ENCODE measurements around the gene PI4KA. TPM values are rescaled to one million over a fixed set of nuclear protein-coding genes. Genes with fewer than 3 reads are reported as not detected.
"Not testable (repeated sequence)": the region's sequence is repeated elsewhere in the genome, so short reads cannot be mapped to it uniquely, and the experiment has no call there.

Gene PI4KA
- total RNA-seq, 1 experiment from 2014 or later = 40.0 TPM

DNA sequence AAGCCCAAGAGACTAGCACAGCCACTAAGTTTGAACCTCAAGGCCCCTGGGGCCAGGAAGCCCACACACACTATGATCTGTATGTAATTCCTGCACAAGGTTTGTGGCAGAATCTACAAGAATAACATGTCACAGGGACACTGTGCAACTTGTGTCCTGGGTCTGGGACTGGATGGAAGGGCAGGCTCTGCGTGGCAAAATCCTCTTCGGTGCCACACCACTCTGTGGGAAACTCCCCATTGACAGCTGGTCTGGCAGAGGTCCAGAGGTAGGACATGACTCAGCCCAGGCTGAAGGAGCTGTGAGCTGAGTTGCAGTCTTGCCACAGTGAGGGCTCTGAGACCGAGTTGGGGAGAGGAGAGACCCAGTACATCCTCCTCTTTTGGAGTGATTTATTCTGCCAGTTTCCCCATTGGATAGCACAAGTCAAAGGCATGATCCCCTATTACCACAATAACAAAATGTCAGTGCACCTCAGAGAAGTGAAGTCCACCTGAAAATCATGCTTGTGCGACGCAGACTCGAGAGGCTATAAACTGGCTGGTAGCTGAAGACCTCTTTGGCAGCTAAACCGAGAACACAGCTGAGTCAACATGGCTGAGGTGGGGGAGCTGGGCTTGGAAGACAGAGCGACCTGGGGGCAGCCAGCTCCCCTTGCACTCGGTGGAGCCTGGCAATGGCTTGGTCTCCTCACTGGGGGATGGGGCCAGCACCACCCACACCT, 108.0 kb downstream of the PI4KA start:
- peak; percentile 93 for DNase-seq (ENCODE audit: low read depth)

DNA sequence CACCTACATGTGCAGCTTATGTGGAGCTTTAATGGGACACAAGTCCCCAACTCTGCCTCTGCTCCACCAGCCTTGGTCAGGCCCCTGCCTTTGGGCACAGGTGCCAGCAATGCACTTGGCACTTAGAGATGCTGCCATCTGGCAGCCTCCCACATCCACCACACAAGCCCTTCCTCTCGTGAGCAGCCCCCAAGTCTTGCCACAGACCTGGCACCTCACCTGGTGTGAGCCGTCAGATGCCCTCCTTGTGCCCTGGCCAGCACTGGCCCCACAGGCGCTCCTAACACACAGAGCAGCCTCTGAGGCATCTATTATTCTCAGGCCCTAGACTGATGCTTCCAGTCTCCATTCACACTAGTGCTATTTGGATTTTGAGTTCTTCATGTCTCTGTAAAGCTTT, 109.2 kb downstream of the PI4KA start:
- no peak for DNase-seq (ENCODE audit: low read depth)

DNA sequence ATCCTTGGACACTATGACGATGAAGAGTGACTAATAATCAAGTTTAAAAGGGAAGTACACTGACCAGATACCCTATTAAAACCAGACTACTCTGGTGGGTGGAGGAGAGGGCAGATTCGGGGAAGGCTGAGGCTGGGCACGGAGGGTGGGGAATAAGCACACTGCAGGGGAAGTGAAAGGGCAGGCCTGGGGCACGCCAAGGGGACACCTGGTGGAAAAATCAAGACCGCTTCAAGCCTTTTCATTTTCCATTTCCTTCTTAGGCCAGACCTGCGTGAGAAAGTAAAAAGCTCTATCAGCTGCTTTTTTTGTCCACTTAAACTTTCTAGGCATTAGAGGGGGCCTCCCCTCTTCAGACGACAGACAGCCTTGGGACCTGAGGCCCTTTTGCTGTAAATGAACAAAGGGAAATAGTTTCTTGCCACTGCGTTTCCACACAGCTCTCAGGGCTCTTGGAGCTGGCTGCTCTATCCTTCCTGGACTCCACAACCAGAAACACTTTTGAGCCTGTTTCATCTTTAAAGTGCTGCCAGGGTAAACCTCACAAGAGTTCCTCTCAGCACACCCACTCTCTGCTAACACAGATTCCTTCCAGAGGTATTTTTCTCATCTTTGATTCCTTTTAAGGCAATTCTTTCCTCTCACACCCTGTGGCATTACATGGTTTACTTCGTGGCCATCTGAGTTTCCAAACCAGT, 109.7 kb downstream of the PI4KA start:
- DNase-seq (ENCODE audit: low read depth) = no peak

DNA sequence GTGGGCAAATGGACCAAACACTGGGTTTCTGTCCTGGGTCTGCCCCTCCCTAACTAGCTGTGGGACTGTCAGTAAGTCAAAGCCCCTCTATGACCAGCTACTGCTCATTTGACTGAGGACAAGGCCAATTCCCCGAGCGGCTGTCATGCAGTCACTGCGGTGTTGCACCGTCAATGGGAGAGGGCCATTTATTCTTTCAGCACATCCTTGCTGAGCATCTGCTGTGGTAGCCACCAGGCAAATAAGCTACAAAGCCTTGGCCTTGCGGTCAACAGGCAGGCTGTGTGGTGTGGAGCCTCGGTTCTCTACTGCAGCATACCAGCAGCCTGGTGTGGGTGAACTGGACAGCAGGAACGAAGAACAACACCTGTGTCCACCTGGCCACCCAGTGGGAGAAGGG, 110.5 kb downstream of the PI4KA start:
- no peak for DNase-seq (ENCODE audit: low read depth)

DNA sequence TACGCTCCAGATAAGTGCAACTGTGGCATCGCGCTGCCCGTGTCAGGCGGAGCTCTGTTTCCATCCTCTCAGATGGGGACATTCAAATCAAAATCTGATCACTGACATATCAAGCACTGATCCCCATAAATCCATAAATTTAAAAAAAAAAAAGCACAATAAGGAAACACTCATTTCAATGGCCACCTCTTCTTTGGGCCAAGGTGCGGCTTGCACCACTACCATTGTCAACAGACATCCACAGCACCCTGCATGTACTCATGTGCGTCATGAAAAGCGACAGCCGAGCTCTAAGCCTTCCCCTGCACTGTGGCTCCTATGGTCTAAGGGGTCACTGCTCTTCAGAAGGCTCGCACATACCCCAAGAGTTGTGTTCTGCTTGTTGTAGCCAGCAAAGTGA, 111.4 kb downstream of the PI4KA start:
- no peak for DNase-seq (ENCODE audit: low read depth)

DNA sequence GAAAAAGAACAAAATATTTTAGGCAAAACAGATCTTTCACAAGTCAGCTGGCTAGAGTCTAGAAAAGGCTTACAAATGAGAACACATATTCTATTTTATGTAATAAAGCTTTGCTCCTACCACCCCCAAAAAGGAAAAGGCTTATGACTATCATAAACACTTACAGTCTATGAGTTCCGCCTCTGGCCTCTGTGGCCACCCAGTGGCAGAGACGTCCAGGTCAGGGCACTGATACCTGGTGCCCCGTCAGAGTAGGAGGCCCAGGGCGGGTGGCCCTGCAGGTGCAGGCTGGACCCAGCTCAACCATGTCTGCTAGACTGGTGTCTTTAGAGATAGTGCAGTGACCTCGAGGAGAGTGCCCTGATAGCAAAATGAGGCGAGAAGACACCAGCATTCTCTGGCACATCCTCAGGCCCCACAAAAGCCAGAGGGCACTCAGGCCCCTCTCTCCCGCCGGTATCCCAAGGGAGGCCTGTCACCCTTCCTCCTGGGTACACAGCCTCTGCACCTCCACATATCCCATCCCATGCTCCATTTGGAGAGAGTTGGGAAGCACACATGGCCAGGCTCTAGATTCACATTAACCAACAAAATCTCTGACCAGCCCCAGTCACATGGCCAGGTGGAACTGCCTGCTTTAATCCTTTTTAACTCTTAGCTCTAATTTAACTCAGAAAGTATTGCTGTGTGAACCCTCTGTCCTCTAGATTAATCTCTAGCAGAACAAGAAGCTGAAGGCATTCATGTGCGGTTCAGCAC, 112.0 kb downstream of the PI4KA start:
- no peak for DNase-seq (ENCODE audit: low read depth)

DNA sequence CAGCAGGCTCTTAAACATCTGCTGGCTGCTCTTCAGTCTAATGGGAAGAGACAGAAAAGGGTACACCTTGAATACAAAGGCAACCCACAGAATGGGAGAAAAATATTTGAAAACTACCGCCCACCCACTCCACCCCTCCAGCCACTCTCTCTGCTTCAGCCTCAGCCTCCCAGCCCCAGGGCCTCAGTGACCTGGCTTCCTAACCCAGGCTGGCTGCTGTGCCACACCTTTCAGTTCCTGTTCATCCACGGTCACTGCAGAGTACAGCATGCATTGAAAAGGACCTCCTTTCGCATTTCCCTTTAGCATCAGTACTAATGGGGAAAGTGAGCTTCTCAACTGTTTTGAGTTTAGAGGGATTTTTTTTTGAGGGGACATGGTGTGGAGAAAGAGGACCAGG, 113.5 kb downstream of the PI4KA start:
- DNase-seq (ENCODE audit: low read depth) = no peak

DNA sequence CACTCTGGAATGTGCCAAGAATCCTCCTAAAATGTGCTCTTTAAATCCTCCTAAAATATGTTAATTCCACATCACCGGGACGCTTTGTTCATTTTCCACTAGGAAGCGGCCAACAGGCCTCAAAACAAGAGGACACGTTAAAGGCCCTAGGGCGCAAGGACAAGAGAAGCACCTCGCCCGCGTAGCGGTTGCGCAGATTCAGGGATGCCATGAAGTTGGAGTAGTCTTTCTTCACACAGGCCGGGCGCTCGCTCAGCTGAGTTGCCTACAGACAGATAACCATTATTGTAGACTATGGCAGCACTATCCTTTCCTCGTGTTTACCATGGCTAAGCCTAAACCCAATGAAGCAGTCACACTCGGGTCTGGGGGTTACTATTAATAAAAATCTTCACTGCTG, 114.2 kb downstream of the PI4KA start:
- DNase-seq (ENCODE audit: low read depth) = no peak

DNA sequence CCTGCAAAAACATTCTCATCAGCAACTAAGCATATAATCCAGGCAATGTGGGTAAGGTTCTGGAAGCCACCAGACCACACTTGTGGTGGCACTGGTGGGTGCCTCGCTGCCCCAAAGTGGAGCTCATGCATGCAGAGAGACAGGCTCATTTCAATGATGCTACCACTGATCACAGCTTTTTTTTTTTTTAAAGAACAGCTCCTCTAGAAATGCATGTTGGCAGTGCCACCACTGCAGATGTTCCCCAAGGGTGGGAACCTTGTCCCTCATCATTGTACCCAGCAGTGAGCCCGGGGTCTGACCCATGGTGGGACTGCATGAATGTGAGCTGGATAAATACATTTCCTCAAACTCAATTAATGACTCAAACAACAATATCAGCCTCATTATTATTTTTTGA, 115.8 kb downstream of the PI4KA start:
- DNase-seq (ENCODE audit: low read depth) = no peak

DNA sequence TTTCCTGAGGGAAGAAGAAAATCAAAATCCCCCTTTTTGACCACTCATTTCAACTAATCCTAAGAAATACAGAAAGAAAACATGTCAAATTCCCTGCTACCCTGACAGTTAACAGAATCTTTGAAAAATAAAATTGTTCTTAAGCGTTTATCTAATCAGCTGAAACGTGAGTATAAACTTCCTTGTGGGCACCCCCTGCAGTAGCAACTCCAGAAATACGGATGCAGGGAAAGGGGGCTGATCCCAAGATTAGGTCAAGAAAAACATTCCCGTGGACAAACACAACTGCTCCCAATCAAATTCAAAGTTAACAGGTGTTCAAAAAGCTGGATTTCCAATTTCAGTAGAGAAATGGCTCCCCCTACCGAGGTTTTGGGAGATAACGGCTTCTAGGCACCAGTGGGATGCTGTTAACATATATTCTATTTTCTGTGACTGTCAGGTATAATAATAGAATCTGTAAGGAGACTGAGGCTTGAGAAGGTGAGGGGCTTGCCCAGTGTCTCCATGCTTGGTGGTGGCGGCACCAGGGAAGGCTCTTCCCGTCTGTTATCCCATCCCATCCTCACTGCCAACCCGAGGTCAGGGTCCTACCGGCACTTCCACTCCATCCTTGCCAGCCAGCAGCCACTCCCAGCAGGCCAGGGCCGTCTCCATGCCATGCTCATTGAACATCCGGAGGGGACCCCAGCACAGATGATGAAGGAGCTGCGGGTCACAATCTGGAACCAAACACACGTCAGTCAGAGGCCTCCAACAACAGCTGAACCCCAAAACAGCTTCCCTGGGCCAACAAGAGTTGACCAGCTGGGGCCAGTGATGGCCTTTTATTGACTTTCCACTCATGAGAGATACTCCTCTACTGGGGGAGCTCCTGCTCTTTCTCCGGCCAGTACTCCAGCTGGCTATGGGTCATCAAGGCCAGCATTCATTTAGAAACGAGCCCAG, 116.7 kb downstream of the PI4KA start:
- peak; percentile 24 for DNase-seq (ENCODE audit: low read depth)

DNA sequence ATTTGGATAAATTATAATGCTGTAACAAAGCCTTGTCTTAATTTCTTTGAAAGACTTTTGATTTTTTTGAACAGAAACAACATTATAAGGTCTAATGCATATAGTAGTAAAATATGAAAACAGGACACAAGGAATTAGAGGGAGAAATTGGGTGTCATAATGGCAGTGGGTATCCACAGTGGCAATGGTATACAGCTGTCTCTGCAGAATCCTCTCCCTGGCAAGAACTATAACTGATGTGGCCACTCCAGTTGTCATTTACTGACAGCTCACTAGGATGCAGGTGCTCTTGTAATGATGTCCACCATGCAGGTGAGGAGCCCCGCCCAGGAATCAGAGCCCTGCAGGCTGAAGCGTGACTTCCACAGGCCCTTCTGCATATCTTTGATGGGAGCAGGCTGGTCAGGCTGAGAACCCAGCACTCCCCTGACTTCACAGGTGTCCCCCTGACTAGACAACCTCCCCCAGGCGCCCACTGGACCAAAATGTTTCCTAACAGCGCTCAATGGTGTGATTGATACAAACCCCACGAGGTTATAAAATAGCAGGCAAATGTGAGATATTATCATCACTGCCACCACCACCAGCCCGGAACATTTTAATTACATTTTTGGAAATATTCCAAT, 117.5 kb downstream of the PI4KA start:
- DNase-seq (ENCODE audit: low read depth) = no peak

DNA sequence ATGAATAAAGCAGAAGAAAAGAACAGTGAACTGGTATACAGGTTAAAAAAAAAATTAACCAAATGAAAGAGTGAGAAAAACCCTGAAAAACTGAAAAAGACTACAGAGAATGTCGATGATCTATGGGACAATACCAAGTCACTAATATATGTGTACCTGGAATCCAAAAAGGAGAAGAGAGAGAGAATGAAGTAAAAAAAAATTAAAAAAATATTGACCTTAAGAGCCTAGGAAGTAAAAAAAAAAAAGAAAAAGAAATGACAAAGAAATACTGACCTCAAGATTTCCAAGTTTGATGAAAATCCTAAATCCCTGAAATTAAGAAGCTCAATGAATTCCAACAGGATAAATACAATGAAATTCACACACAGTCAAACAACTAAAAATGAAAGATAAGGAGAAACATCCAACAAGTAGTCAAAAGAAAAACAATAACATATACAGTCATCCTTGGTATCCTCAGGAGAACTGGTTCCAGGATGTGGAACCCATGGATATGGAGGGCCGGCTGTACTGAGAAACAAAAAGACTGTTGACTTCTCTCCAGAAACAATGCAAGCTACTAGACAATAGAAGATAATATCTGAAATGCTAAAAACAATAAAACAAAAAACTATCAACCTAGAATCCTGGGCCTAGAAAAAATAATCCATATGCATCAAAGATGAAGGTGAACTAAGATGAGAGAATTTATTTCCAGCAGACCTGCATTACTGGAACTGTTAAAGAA, 118.2 kb downstream of the PI4KA start:
- peak; percentile 36 for DNase-seq (ENCODE audit: low read depth)

DNA sequence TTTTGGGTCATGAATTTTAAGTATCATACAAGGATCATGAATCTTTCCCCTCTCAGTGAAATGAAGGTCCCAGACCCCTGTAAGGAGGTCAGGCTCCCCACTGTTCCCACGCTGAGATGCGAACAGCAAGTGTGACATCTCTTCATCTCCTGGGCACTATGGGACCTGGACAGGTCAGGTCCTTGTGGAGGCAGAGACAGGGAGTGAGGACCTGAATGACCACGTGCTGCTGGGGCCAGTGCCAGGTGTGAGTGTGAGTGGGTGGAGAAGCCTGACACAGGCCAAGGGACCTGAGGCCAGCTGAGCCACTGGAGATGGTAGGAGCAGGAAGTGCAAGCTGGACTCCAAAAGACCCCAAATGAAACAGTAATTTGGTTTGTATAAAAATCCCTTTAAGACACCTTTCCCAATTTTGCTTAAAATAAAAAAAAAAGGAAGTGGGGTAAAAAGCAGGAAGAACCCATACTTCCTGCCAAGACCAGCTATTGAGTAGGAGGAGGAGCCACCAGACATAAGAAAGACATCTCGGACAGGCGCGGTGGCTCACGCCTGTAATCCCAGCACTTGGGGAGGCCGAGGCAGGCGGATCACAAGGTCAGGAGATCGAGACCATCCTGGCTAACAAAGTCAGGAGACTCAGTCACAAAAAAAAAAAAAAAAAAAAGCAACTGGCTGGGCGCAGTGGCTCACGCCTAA, 120.1 kb downstream of the PI4KA start:
- DNase-seq (ENCODE audit: low read depth) = no peak

DNA sequence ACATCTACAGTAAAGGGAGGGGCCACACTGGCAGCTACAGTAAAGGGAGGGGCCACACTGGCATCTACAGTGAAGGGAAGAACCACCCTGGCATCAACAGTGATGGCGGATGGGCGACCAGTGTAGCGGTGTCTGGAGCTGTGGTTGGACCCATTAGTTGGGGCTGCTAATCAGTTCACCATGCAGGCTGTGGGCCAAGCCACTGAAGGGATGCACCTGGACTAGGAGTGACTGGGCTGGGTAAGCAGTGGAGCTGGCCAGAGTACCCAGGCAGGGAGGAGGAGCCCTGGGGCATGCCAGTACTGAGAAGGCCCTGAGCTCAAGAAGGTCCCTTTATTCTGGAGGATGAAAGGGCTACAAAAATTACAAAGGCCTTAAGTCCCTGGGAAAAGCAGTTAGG, 121.7 kb downstream of the PI4KA start:
- DNase-seq (ENCODE audit: low read depth) = not testable (repeated sequence)

DNA sequence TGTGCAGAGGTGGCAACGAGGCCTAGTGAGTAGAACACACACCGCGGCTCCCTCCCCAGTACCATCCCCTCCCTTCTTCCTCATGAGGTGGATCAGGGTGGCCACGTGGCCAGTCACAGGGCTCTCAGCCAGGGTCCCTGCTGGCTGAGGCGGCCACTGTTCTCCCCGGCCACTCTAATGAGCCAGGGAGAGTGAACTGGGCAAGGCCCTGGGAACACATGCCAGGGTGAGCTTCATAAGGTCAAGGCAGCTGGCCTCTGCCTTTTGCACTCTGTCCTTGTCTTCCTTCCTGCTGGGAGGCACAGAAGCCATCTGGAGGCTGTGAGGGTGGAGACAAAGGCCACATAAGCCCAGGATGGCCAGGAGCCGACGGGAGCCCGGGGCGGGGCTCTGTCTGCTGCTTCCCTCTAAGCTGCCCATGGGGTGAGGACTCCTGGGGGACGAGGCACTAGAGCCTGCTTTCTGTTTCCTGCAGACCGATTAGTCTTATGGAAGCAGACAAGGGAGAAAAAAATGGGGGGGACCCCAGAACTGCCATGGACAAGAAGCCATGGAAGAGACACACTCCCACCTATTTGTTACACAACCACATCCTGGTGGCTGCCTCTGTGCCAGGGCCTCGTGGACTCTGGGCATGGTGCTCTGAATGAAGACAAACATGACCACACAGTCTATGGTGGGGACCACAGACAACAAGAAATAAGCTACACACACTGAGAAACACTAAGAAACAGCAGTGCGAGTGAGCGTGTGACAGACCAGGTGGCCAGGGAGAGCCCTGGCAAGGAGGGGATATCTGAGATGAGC, 123.1 kb downstream of the PI4KA start:
- not testable (repeated sequence) for DNase-seq (ENCODE audit: low read depth)

DNA sequence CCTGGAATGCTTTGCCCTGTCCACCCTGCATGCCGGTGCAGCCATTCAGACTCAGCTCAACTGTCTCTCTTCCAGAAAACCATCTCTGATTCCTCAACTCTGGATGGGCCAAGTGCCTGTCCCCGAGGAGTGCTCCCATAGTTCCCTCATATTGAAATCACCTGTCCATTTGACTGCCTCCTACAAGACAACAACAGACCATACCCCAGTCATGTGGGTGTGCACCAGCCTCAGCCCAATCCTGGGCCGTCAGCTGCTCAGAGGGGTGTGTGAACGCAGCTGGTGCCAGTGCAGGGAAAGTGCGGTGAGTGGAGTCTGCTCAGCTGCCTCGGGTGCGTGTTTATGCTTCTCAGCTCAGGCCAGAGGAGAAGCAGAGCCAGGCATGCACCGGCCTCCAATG, 126.2 kb downstream of the PI4KA start:
- DNase-seq (ENCODE audit: low read depth) = not testable (repeated sequence)

DNA sequence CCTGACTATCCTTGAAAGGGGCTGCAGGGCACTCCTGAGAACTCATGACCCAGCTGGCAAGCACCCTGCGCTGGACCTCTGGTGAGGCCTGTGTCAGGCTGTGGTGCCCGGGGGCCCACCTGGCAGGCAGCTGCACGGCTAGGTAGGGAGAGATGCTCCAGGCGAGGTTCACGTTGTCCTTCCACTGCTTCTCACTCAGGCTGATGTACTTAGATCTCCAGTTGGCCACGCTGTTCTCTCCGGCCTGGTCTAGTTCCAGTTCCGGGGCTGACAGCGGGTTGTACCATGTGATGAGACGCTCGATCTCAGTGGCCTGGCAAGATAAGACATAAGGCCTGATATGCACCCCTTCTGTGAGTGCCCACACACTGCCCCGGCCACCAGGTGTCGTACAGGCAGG, 129.4 kb downstream of the PI4KA start:
- no peak for DNase-seq (ENCODE audit: low read depth)

DNA sequence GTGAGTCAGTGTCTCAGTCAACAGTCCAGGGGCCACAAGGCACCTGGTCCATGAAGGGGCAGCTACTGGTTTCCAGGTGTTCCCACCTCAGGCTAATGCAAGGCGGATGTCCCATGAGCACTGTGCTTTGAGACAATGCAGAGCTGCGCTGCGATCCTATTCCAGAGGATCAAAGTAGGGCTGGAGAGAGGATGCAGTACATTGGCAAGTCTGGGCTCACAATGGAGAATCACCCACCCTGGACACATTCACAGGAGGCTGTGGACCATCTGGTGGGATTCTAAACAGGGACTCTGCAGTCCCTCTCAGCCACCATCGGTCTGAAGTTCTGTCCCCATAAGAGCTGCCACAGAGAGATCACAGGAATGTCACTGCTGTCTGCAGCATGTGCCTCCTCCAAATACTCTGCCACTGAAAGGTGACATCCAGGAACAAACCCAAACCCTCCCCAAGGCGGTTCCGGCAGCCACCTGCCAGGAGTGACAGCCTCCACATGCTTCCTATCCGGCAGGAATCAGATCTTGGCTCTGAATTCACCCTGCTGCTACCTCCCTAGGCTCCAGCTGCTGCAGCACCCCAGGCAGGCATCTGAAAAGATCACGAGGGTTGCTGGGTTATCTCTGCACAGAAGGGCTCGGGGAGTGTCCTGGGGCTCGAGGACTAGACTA, 130.0 kb downstream of the PI4KA start:
- DNase-seq (ENCODE audit: low read depth) = no peak

Data from LHCN-M2 (cell line).